T-helper 1 cell treated with Interleukin-12 subunit alpha and Interleukin-12 subunit beta and Interleukin-4 antibody, amounts not matched to agents 30 μg/mL and 1 μg/mL, for 36 hours (primary cell): ENCODE measurements around the gene FBRSL1.

Experiments used
- H3K27ac Mint-ChIP-seq: one replicate; pipeline ENCODE4 v1.8.0; 2021; ENCODE audit warnings: mild to moderate bottlenecking, mixed read lengths
- H3K27me3 Mint-ChIP-seq: one replicate; pipeline ENCODE4 v1.8.0; 2021; ENCODE audit warnings: low read depth, mixed read lengths
- H3K36me3 Mint-ChIP-seq: one replicate; pipeline ENCODE4 v1.8.0; 2021; ENCODE audit warnings: low read depth, mixed read lengths
- H3K4me1 Mint-ChIP-seq: one replicate; pipeline ENCODE4 v1.8.0; 2021; ENCODE audit warnings: low read depth, mixed read lengths
- H3K4me3 Mint-ChIP-seq: one replicate; pipeline ENCODE4 v1.8.0; 2021; ENCODE audit warnings: mild to moderate bottlenecking, moderate library complexity, mixed read lengths
- H3K9me3 Mint-ChIP-seq: one replicate; pipeline ENCODE4 v1.8.0; 2021; ENCODE audit warnings: mixed read lengths

FBRSL1 gene

DNA sequence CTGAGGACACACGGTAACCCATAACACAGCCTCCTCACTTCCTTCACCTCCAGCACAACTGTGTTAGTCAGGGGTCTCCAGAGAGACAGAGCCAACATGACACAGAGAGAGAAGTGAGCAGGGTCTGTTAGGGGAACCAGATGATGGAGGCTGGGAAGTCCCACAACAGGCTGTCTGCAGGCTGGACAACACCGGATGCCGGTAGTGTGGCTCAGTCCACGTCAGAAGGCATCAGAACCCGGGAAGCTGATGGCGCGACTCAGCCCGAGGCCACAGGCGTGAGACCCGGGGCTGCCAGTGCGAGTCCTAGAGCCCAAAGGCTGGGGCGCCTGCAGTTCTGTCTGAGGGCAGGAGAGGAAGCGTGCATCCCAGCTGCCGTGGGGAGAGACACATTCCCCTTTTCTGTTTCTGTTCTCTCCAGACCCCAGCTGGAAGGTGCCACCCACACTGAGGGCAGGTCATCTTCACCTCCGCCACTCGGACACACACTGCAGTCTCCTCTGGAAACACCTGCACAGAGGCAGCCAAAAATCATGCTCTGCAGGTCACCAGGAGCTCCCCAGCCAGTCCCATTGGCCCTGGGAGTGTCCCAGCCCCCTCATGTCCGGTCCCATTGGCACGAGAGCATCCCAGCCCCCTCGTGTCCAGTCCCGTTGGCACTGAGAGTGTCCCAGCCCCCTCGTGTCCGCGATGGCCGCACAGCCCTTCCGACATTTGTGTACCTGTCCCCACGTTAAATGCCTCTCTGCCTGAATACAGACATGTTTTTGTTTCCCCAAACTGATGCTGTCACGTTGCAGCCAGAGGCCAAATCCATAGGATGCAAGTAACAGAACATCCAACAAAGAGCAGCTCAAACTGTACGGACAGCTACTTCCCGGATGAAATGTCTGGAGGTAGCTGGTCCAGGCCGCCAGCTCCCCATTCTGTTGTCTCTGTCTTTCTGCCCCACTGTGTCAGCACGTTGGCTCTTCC lies 7.9 kb upstream of the FBRSL1 start:
- Mint-ChIP-seq H3K4me1 (peaks cover 10% of the 10 kb centered on the region), H3K36me3 (no peaks in the 10 kb centered on the region), H3K27me3 (no peaks in the 10 kb centered on the region), H3K27ac (no peak overlapping the region), H3K4me3 (no peak overlapping the region), H3K9me3 (no peaks in the 10 kb centered on the region)

DNA sequence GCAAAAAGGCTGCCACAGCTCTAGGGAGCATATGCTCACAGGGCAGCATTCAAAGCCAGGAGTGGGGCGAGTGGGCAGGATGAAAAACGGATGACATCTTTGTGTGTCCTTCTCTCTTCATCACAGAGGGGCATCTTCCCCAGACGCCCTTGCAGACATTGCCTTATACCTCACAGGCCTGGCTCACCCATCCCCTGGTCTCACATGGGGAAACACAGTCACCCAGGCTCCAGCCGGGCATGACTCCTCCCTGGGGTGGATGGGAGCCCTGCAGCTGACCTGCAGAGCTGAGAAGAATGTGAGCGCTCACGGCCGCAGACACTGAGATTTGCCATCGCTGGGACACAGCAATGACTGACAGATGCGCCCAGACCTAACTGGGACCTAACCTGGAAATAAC lies 7.2 kb upstream of the FBRSL1 start:
- no peaks in the 10 kb centered on the region for H3K9me3 Mint-ChIP-seq

DNA sequence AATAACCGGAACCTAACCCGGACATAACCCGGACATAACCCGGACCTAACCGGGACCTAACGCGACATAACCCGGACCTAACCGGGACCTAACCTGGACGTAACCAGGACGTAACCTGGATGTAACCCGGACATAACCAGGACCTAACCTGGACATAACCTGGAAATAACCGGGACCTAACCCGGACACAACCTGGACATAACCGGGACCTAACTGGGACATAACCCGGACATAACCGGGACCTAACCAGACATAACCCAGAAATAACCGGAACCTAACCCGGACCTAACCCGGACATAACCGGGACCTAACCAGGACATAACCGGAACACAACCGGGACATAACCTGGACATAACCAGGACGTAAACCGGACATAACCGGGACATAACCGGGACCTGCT lies 6.7 kb upstream of the FBRSL1 start:
- Mint-ChIP-seq H3K4me1 (peaks cover 16% of the 10 kb centered on the region), H3K9me3 (no peaks in the 10 kb centered on the region), H3K36me3 (no peaks in the 10 kb centered on the region), H3K27me3 (no peaks in the 10 kb centered on the region), H3K27ac (no peak overlapping the region), H3K4me3 (no peak overlapping the region)

More for the DNA sequence above, 7.2 kb upstream of the FBRSL1 start:
- no peak overlapping the region for H3K4me3 Mint-ChIP-seq
- H3K4me1 Mint-ChIP-seq, result peaks cover 12% of the 10 kb centered on the region
- H3K27ac Mint-ChIP-seq, result no peak overlapping the region
- no peaks in the 10 kb centered on the region for H3K36me3 Mint-ChIP-seq
- no peaks in the 10 kb centered on the region for H3K27me3 Mint-ChIP-seq

DNA sequence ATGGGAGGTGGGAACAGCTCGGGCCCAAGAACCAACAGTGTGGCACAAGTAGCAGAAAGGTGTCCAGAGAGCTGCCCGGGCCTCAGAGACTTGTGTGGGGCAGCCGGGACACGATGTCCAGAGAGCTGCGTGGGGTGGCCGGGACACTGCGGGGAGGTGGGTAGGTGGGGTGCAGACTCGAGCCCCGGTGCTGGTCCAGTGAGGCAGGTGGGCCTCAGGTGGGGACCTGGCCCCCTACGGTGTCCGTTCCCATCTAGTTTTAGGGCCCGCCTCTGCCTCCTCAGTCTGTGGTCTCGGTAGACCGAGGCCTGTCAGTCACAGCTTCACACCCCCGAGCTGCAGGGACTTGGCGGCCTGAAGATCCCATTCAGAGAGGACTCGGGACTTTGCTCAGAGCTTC lies 6.3 kb upstream of the FBRSL1 start:
- Mint-ChIP-seq H3K4me3 (no peak overlapping the region), H3K27ac (no peak overlapping the region), H3K9me3 (no peaks in the 10 kb centered on the region), H3K27me3 (no peaks in the 10 kb centered on the region), H3K36me3 (no peaks in the 10 kb centered on the region), H3K4me1 (peaks cover 18% of the 10 kb centered on the region)

DNA sequence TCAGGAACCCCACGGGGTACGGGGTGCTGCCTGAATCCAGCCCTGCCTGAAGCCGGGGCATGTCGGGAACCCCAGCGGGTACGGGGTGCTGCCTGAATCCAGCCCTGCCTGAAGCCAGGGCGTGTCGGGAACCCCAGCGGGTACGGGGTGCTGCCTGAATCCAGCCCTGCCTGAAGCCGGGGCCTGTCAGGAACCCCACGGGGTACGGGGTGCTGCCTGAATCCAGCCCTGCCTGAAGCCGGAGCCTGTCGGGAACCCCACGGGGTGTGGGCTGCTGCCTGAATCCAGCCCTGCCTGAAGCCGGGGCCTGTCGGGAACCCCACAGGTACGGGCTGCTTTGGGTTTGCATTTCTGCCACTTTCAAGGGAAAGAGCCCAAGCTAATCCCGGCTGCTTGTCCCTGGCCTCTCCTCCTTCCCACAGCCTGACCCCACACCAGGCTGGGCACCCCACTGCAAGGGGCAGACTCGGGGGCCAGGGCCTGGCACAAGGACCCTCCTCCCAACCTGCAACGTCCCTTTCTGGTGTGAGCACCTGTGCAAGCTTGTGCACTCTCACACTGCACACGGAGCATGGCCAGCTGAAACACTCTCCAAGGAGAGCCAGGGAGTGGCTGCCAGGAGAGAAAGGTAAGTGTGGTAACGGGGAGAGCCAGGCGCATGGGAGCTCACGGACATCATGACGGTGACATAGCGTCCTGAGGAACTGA lies 5.6 kb upstream of the FBRSL1 start:
- H3K27ac Mint-ChIP-seq, result no peak overlapping the region
- no peak overlapping the region for H3K4me3 Mint-ChIP-seq
- no peaks in the 10 kb centered on the region for H3K27me3 Mint-ChIP-seq
- peaks cover 2% of the 10 kb centered on the region for H3K36me3 Mint-ChIP-seq
- no peaks in the 10 kb centered on the region for H3K9me3 Mint-ChIP-seq
- H3K4me1 Mint-ChIP-seq, result peaks cover 22% of the 10 kb centered on the region

DNA sequence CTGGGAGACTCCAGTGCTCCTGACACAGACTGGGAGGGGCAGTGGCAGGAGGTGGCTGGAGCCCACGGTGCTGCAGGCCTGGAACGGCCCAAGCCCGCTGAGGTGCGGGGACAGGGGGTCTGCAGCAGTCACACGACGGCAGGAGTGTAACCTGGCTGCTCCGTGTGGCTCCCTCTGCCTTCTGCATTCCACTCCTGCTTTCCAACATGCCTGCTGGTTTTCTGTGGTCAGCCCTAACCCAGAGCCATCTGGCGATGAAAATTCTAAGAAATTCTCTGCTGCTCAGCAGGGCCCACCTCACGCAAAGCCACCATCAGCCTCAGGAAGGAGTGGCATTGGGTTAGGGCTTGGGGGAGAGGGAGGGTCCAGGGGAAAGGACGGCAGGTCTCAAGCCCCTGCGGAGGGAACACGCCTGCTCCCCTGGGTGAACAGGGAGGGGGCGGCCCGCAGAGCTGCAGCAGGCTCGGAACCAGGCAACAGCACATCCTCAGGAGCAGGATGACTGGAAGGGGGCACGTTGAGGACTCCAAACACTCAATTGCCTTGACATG lies 5.0 kb upstream of the FBRSL1 start:
- Mint-ChIP-seq H3K4me1 (peaks cover 22% of the 10 kb centered on the region), H3K4me3 (no peak overlapping the region), H3K36me3 (peaks cover 2% of the 10 kb centered on the region), H3K9me3 (no peaks in the 10 kb centered on the region), H3K27me3 (no peaks in the 10 kb centered on the region), H3K27ac (no peak overlapping the region)

DNA sequence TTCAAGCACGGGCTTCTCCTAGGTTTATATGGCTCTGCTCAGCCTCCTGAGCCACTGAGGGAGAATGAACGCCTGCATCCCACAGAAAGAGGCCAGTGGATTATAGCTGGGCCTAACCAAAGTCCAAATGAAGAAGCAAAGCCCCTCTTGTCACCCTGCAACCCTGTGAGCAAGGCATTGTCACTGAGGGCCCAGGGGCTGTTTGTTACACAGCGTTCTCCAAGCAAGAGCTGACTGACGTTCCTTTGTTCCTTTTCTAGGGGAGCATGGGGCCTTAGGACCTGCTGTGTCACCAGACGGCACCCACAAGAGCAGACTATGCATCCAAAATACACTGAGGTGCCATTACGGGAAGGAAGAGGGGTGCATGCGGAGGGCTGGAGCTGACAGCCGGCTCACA lies 4.3 kb upstream of the FBRSL1 start:
- H3K27me3 Mint-ChIP-seq, result no peaks in the 10 kb centered on the region
- peaks cover 22% of the 10 kb centered on the region for H3K4me1 Mint-ChIP-seq
- no peak overlapping the region for H3K4me3 Mint-ChIP-seq
- H3K27ac Mint-ChIP-seq, result peak overlapping the region; percentile 65
- no peaks in the 10 kb centered on the region for H3K9me3 Mint-ChIP-seq
- H3K36me3 Mint-ChIP-seq, result peaks cover 2% of the 10 kb centered on the region

DNA sequence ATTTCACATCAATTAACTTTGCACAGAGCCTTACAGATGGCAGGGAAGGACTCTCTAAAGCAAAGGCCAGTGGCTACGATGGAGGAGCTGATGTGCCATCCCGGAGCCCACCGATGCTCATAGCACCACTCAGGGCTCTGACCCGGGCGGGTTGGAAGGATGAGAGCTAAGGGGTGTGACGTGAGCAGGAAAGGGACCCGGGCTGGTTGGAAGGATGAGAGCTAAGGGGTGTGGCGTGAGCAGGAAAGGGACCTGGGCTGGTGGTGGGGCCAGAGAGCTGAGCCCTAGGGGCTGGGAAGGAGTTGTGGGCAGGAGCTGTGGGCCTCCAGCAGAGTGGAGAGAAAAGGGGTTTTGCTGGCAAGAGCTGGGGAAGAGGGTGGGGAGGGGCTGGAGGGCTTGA lies 3.8 kb upstream of the FBRSL1 start:
- H3K27ac Mint-ChIP-seq, result peak overlapping the region; percentile 65
- peaks cover 25% of the 10 kb centered on the region for H3K4me1 Mint-ChIP-seq
- H3K9me3 Mint-ChIP-seq, result no peaks in the 10 kb centered on the region
- H3K27me3 Mint-ChIP-seq, result no peaks in the 10 kb centered on the region
- no peak overlapping the region for H3K4me3 Mint-ChIP-seq
- peaks cover 2% of the 10 kb centered on the region for H3K36me3 Mint-ChIP-seq

DNA sequence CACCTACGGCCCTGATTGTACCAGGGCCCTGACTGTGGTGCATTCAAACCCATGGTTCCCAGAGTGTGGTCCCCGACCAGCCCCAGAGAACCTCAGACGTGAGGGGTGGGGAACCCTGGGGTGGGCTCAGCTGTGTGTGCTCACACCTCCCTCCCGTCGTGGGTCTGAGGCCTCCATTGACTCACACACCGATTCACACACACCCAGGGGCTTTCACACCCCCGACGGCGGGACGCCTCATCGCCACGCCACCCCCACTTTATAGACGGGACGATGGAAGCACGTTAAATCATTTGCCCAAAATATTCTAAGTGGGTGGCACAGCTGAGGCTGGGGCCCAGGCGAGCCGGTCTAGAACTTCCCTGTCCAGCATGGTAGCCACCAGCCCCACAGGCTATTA lies 3.4 kb upstream of the FBRSL1 start:
- Mint-ChIP-seq H3K27ac (no peak overlapping the region), H3K9me3 (no peaks in the 10 kb centered on the region), H3K27me3 (no peaks in the 10 kb centered on the region), H3K36me3 (peaks cover 2% of the 10 kb centered on the region), H3K4me3 (no peak overlapping the region), H3K4me1 (peaks cover 29% of the 10 kb centered on the region)

DNA sequence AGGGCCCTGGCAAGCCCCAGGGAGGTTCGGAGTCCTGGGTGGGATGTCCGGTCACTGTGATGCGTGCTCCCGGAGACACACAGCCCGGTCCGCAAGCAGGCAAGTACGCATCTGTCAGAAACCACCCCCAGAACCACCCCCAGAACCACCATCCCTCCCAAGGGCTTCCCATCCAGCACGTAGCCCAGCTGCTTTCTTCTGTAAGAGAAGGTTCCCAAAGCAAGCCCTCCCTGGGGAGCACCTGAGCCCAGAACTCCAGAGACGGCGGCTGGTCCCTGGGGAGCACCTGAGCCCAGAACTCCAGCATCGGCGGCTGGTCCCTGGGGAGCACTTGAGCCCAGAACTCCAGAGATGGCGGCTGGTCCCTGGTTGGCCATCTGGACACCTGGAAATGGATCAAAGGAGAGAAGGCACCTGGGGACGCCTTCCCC lies 2.6 kb upstream of the FBRSL1 start:
- peak overlapping the region; percentile 98 for H3K27ac Mint-ChIP-seq
- peaks cover 33% of the 10 kb centered on the region for H3K4me1 Mint-ChIP-seq
- H3K36me3 Mint-ChIP-seq, result peaks cover 5% of the 10 kb centered on the region
- H3K9me3 Mint-ChIP-seq, result no peaks in the 10 kb centered on the region
- H3K27me3 Mint-ChIP-seq, result no peaks in the 10 kb centered on the region
- no peak overlapping the region for H3K4me3 Mint-ChIP-seq

DNA sequence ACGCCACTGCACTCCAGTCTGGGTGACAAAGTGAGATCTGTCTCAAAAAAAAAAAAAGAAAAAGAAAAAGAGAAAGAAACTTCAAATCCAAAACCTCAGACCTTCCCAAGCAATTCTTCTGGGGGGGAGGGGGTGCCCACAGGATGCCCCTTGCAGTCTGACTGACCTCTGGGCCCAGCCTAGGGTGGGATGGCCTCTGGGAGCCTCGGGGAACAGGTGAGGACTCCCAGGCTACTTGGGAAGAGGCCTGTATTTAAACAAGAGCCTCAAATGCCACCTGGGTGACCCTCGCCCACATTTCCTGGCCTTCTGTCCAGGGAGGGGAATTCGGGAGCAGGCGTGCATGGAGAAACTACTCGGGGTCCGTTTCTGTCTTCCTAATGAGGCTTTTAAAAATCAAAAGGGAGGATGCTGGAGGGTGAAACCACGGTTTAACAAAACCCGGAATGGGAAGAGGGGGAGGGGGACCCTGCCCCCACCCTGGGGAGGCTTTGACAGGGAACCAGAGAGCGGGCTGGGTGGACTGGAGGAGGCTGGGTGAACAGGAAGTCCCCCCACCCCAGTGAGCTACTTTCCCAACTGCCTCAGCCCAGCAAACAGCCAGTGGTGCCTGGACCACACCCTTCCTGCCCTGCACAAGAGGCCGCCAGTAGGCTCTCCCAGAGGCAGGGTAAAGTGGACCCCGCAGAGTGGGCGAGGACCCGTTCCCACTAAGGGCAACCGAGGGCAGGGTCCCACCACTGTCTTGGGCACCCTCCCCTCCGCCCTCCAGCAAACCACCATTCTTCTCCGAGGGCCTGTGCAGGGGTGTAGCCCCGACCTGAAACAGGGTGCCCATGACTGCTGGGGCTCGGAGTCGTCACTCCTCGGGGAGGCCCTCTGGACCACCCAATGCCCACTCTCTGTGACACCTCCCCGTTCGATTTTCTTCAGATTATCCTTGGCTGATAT lies 1.5 kb upstream of the FBRSL1 start:
- Mint-ChIP-seq H3K27me3 (no peaks in the 10 kb centered on the region), H3K36me3 (peaks cover 6% of the 10 kb centered on the region), H3K27ac (peak overlapping the region; percentile 98), H3K4me3 (peak overlapping the region; percentile 86), H3K9me3 (no peaks in the 10 kb centered on the region), H3K4me1 (peaks cover 42% of the 10 kb centered on the region)

DNA sequence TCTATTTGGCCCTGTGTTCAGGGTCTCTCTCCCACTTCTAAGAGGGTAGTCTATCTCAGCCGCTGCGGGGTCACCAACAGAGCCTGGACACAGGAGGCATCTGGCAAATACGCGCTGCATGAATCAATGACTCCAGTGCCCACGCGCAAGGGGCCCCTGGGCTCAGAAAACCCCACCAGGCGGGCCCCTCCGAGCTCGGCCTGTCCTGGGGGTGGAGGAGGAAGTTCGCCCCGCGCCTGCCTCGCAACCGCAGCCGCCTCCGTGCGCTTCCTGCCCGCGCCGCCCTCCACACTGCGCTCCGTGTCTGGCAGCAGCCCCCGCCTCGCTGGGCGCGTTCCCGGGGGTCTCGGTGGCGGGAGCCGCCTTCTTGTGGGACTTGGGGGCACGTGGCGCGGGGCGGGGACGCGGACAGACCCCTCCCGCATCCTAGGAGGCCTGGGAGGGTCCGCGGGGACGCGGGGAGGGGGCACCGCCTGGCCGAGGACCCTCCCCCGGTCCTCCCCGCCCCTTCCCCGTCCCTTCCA lies 811 bp upstream of the FBRSL1 start:
- Mint-ChIP-seq H3K27ac (peak overlapping the region; percentile 98), H3K4me3 (peak overlapping the region; percentile 86), H3K36me3 (peaks cover 6% of the 10 kb centered on the region), H3K4me1 (peaks cover 44% of the 10 kb centered on the region), H3K27me3 (no peaks in the 10 kb centered on the region), H3K9me3 (no peaks in the 10 kb centered on the region)

DNA sequence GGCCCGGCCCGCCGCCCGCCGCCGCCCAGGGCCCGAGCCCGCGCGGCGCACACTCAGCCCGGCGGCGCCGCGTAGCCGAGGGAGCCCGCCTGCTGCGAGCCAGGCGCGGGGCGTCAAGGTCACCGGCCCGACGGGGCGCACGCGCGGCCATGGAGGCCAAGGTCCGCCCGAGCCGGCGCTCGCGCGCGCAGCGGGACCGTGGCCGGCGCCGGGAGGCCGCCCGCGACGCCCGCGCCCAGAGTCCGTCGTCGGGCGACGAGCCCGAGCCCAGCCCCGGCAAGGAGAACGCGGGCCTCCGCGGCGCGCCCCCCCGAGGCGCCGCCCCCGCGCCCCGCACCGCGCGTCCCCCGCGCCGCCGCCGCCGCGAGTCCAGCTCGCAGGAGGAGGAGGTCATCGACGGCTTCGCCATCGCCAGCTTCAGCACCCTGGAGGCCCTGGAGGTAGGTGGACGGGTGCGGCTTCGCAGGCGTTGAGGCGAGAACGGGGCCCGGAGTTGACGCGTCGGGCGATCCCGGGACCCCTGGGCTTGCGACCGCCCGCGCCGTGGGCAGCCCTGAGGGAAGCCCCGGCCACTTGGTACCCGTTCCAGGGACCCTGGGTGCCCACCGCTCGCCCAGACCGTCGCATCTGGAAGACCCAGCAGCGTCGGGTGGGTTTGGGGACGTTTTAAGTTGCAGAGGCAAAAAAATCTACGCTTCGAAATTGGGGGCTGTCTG lies 629 bp downstream of the FBRSL1 start:
- H3K36me3 Mint-ChIP-seq, result peaks cover 6% of the 10 kb centered on the region
- H3K27me3 Mint-ChIP-seq, result no peaks in the 10 kb centered on the region
- peak overlapping the region; percentile 78 for H3K27ac Mint-ChIP-seq
- peaks cover 47% of the 10 kb centered on the region for H3K4me1 Mint-ChIP-seq
- no peaks in the 10 kb centered on the region for H3K9me3 Mint-ChIP-seq
- H3K4me3 Mint-ChIP-seq, result peak overlapping the region; percentile 74
